ENCODE data around the gene EEA1.

GRCh38 chr12:92933606-92934005, 4.5 kb upstream of the EEA1 start:
- TF ChIP-seq CTCF (IDR thresholded peaks at IDR 0.05) (no peak), EP300 (IDR thresholded peaks at IDR 0.05) (no peak), POLR2A (IDR thresholded peaks at IDR 0.05) (no peak)
